Measurements from ENCODE around the gene XPO6. TPM values are rescaled to one million over a fixed set of nuclear protein-coding genes. Genes with fewer than 3 reads are reported as not detected.
"Not testable (repeated sequence)": the region's sequence is repeated elsewhere in the genome, so short reads cannot be mapped to it uniquely, and the experiment has no call there.

The XPO6 gene
- polyA plus RNA-seq, 1 donor (not counting 4 experiments of a cell fraction or from before 2014, with no cell fraction given): 127 TPM

DNA sequence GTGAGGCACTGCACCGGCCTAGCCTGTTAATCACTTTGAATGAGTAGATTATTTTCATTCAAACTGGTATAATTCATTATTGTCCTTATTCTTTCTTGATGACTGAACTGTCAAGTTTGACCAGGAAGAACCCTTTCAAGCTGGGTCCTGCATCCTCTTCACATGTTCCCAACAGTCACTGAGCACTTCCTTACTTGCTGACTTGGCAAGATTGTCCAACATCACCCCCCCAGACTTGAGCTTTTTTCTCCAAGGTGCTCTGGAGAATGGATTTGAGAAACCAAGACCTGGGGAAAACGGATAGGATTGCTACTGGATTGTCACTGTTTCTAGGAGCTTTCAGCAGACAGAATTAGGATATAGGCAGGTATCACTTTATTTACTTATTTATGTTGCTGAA lies 93.1 kb downstream of the XPO6 start:
- peaks cover 15 to 20% of the 10 kb centered on the region in 2 experiments for H3K36me3 ChIP-seq (ENCODE audit: control insufficient read depth in 2 of 2, extremely low read depth in 1 of 2, insufficient read depth in 2 of 2, low read length in 2 of 2)
- dilution Hi-C loops (cut with MboI; ENCODE audit: extremely low pct_ligation_motif_present, low sequenced_read_pairs): no loop called here
- H3K4me1 ChIP-seq (ENCODE audit: control insufficient read depth, extremely low read depth, insufficient read depth, low read length): no peaks in the 10 kb centered on the region
- H2AFZ ChIP-seq (ENCODE audit: control insufficient read depth, low read length): no peak overlapping the region
- H3K4me2 ChIP-seq (ENCODE audit: control insufficient read depth, extremely low read depth, insufficient read depth, low read depth, low read length): no peak overlapping the region
- FAIRE-seq (no peak), DNase-seq (ENCODE audit: low read depth, low spot score) (no peak)
- no peaks in the 10 kb centered on the region for H3K27me3 ChIP-seq (ENCODE audit: control insufficient read depth, extremely low read depth, insufficient read depth, low read length)
- no peak overlapping the region for H3K4me3 ChIP-seq (ENCODE audit: control insufficient read depth in 2 of 3, extremely low read depth in 1 of 3, insufficient read depth in 2 of 3, low read depth in 1 of 3, low read length in 3 of 3)
- TF ChIP-seq EZH2 (IDR thresholded peaks at IDR 0.05; ENCODE audit: low read length): no peak
- TF ChIP-seq, protein P1, sequence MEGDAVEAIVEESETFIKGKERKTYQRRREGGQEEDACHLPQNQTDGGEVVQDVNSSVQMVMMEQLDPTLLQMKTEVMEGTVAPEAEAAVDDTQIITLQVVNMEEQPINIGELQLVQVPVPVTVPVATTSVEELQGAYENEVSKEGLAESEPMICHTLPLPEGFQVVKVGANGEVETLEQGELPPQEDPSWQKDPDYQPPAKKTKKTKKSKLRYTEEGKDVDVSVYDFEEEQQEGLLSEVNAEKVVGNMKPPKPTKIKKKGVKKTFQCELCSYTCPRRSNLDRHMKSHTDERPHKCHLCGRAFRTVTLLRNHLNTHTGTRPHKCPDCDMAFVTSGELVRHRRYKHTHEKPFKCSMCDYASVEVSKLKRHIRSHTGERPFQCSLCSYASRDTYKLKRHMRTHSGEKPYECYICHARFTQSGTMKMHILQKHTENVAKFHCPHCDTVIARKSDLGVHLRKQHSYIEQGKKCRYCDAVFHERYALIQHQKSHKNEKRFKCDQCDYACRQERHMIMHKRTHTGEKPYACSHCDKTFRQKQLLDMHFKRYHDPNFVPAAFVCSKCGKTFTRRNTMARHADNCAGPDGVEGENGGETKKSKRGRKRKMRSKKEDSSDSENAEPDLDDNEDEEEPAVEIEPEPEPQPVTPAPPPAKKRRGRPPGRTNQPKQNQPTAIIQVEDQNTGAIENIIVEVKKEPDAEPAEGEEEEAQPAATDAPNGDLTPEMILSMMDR (optimal IDR thresholded peaks at IDR 0.05 in 1 of 3, IDR thresholded peaks at IDR 0.05 in 1 of 3, conservative IDR thresholded peaks at IDR 0.05 in 1 of 3; ENCODE audit: extremely low read depth in 1 of 3, insufficient read depth in 2 of 3, low read length in 3 of 3): no peak
- H3K27ac ChIP-seq (ENCODE audit: control insufficient read depth, insufficient read depth, low read length): no peak overlapping the region
- no peaks in the 10 kb centered on the region for H3K9me1 ChIP-seq (ENCODE audit: control insufficient read depth, extremely low read depth, insufficient read depth, low read length)
- no peaks in the 10 kb centered on the region for H3K9me3 ChIP-seq (ENCODE audit: control insufficient read depth, low read depth, low read length)
- H3K9ac ChIP-seq (ENCODE audit: control insufficient read depth, extremely low read depth, insufficient read depth, low read length): no peak overlapping the region
- H4K20me1 ChIP-seq (ENCODE audit: control insufficient read depth, extremely low read depth, insufficient read depth, low read length): no peaks in the 10 kb centered on the region
- H3K79me2 ChIP-seq (ENCODE audit: control insufficient read depth, insufficient read depth, low read length): no peaks in the 10 kb centered on the region

DNA sequence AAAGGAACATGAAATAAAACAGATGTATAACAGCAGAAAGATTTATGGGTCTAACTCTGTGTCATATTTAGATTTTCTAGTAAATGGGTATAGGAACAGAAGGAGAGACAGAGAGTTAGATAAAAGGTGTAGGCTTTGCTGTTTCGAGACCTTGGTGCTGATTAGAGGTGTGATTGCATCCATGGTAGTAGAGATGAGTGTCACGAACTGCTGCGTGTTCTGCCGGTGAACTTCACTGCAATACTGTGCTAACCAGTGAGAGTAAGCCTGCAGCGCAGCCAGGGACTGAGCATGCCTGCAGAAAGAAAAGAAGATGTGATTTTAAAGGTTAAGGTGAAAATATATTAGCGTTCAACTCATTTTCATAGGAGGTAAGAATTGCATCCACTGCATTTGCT lies 94.6 kb downstream of the XPO6 start:
- Histone ChIP-seq H3K4me2 (ENCODE audit: control insufficient read depth, extremely low read depth, insufficient read depth, low read depth, low read length) (no peak overlapping the region), H4K20me1 (ENCODE audit: control insufficient read depth, extremely low read depth, insufficient read depth, low read length) (no peaks in the 10 kb centered on the region), H3K36me3 (ENCODE audit: control insufficient read depth in 2 of 2, extremely low read depth in 1 of 2, insufficient read depth in 2 of 2, low read length in 2 of 2) (peaks cover 24 to 29% of the 10 kb centered on the region in 2 experiments), H3K9me3 (ENCODE audit: control insufficient read depth, low read depth, low read length) (no peaks in the 10 kb centered on the region), H3K9me1 (ENCODE audit: control insufficient read depth, extremely low read depth, insufficient read depth, low read length) (no peaks in the 10 kb centered on the region), H3K9ac (ENCODE audit: control insufficient read depth, extremely low read depth, insufficient read depth, low read length) (no peak overlapping the region), H3K4me1 (ENCODE audit: control insufficient read depth, extremely low read depth, insufficient read depth, low read length) (no peaks in the 10 kb centered on the region), H3K79me2 (ENCODE audit: control insufficient read depth, insufficient read depth, low read length) (no peaks in the 10 kb centered on the region), H3K27ac (ENCODE audit: control insufficient read depth, insufficient read depth, low read length) (no peak overlapping the region), H3K4me3 (ENCODE audit: control insufficient read depth in 2 of 3, extremely low read depth in 1 of 3, insufficient read depth in 2 of 3, low read depth in 1 of 3, low read length in 3 of 3) (no peak overlapping the region), H3K27me3 (ENCODE audit: control insufficient read depth, extremely low read depth, insufficient read depth, low read length) (no peaks in the 10 kb centered on the region), H2AFZ (ENCODE audit: control insufficient read depth, low read length) (no peak overlapping the region)
- FAIRE-seq (no peak), DNase-seq (ENCODE audit: low read depth, low spot score) (no peak)
- dilution Hi-C loops (cut with MboI; ENCODE audit: extremely low pct_ligation_motif_present, low sequenced_read_pairs): no loop called here
- TF ChIP-seq, protein P1 (optimal IDR thresholded peaks at IDR 0.05 in 1 of 3, IDR thresholded peaks at IDR 0.05 in 1 of 3, conservative IDR thresholded peaks at IDR 0.05 in 1 of 3; ENCODE audit: extremely low read depth in 1 of 3, insufficient read depth in 2 of 3, low read length in 3 of 3): no peak
- no peak for TF ChIP-seq EZH2 (IDR thresholded peaks at IDR 0.05; ENCODE audit: low read length)

DNA sequence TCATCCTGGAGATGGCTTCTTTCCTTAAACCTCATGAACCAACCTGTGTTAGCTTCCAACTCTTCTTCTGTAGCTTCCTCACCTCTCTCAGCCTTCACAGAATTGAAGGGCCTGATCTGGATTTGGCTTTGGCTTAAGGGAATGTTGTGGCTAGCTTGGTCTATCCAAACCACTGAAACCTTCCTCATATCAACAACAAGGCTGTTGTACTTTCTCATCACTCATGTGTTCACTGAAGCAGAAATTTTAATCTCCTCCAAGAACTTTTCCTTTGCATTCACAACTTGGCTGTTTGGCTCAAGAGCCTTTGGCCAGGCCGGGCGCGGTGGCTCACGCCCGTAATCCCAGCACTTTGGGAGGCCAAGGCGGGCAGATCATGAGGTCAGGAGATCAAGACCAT lies 95.9 kb downstream of the XPO6 start:
- DNase-seq (ENCODE audit: low read depth, low spot score); H4K20me1 ChIP-seq (ENCODE audit: control insufficient read depth, extremely low read depth, insufficient read depth, low read length); H3K4me2 ChIP-seq (ENCODE audit: control insufficient read depth, extremely low read depth, insufficient read depth, low read depth, low read length); dilution Hi-C loops (cut with MboI; ENCODE audit: extremely low pct_ligation_motif_present, low sequenced_read_pairs); H3K27ac ChIP-seq (ENCODE audit: control insufficient read depth, insufficient read depth, low read length); H3K9me1 ChIP-seq (ENCODE audit: control insufficient read depth, extremely low read depth, insufficient read depth, low read length); H3K4me1 ChIP-seq (ENCODE audit: control insufficient read depth, extremely low read depth, insufficient read depth, low read length); H3K9ac ChIP-seq (ENCODE audit: control insufficient read depth, extremely low read depth, insufficient read depth, low read length); H2AFZ ChIP-seq (ENCODE audit: control insufficient read depth, low read length); H3K9me3 ChIP-seq (ENCODE audit: control insufficient read depth, low read depth, low read length); H3K4me3 ChIP-seq (ENCODE audit: control insufficient read depth in 2 of 3, extremely low read depth in 1 of 3, insufficient read depth in 2 of 3, low read depth in 1 of 3, low read length in 3 of 3); H3K27me3 ChIP-seq (ENCODE audit: control insufficient read depth, extremely low read depth, insufficient read depth, low read length); H3K79me2 ChIP-seq (ENCODE audit: control insufficient read depth, insufficient read depth, low read length); FAIRE-seq: not testable (repeated sequence)
- peaks cover 24 to 29% of the 10 kb centered on the region in 2 experiments for H3K36me3 ChIP-seq (ENCODE audit: control insufficient read depth in 2 of 2, extremely low read depth in 1 of 2, insufficient read depth in 2 of 2, low read length in 2 of 2)
